GM19099 (cell line): ENCODE measurements around the gene CCDC57.

ENCODE experiments used
- POLR2A ChIP-seq: IDR thresholded peaks from 3 replicates; pipeline ENCODE4 v1.6.1; 2011; ENCODE audit warnings: low read depth; ENCODE audit not compliant: insufficient read length; ENCODE audit errors: extremely low read depth

CCDC57 gene

GRCh38 chr17:82098939-82099763 lies 113.5 kb downstream of the CCDC57 start:
- TF ChIP-seq POLR2A: peak; percentile 8

DNA sequence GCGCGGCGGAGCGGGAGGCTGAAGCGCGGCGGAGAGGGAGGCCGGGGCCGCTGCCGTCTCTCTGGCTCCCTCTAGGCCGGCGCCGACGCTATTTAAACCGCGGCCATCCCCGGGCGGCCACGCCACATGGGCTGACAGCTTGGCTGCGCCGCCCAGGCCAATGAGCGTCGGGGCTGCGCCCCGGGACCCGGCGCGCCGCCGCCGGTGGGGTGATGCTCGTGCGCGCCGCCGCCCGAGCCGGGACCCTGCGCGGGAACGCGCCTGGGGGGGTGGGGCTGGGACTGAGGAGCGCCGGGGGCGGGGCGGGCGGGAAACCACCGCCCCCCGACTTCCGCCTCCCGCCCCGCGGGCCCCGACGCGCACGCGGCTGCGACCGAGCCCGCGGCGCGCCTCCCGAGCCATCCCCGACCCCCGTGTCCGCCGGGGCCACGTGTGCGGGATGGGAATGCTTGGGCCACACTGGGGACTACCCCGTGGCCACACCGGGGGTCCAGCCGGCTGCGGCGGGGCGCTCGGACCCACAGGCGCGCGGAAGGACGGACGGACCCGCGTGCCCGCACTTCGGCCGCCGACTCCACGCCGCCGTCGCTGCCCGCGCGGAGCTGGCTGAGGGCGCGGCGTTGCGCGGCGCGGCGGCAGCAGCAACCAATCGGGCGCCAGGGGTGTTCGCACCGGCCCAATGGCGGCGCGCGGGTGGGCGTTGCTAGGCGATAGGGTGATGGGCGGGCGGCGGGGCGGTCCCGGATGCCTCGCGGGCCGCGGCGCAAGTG lies 114.3 kb downstream of the CCDC57 start, which contains the start of gene FASN:
Gene FASN (minus strand): TSS at position 68 of the 770 bp plus-strand sequence. CDS start 1,791 bp downstream, outside the sequence.
- TF ChIP-seq POLR2A: peak; percentile 99

DNA sequence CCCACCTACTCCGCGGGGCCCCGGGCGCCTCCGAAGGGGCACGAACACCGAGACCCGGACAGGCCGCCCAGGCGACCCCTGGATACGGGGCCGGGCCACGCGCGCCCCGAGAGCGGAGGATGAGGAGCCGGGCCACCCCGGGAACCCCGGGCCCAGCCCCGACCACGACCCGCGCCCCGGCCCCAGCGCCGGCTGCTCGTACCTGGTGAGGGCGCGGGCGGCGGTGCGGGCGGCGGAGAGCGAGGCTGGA lies 114.8 kb downstream of the CCDC57 start:
- TF ChIP-seq POLR2A: no peak

GRCh38 chr17:82097184-82097918 lies 115.3 kb downstream of the CCDC57 start:
- peak; percentile 18 for TF ChIP-seq POLR2A

GRCh38 chr17:82096709-82097183 lies 115.9 kb downstream of the CCDC57 start:
- no peak for TF ChIP-seq POLR2A

GRCh38 chr17:82095777-82096708 lies 116.6 kb downstream of the CCDC57 start:
- no peak for TF ChIP-seq POLR2A

DNA sequence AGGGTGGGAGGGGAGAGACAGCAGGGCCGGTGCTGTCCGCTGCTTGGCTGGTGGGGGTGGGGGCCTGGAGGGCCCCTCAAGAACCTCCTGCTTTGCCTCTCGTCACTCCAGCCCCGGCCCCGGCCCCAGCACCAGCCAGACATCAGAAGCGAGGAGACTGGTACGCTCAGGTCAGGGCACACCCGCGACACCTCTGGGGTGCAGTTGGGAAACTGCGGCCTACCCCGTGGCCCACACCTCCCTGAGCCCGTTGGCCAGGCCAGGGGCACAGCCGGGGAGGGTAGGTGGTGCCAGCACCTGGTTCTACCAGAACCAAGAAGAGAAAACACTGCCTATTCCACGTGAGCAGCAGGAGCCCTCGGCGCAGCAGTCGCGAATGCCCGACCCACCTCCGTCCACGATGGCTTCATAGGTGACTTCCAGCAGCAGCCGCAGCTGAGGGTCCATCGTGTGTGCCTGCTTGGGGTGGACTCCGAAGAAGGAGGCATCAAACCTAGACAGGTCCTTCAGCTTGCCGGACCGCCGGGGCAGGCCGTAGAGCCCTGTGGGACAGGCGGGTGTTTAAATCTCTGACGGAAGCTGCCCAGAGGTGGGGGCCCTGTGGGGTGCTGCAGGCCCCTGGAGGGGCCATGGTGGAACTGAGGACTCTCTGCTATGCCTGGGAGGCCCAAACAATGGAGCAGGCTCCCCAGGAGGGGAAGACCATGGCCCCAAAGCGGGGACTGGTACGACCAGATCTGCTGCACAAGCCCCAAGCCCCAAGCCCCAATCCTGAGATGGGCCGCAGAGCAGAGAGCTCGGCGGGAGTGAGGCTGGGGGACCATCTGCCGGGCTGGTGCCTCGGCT lies 117.5 kb downstream of the CCDC57 start:
- no peak for TF ChIP-seq POLR2A

DNA sequence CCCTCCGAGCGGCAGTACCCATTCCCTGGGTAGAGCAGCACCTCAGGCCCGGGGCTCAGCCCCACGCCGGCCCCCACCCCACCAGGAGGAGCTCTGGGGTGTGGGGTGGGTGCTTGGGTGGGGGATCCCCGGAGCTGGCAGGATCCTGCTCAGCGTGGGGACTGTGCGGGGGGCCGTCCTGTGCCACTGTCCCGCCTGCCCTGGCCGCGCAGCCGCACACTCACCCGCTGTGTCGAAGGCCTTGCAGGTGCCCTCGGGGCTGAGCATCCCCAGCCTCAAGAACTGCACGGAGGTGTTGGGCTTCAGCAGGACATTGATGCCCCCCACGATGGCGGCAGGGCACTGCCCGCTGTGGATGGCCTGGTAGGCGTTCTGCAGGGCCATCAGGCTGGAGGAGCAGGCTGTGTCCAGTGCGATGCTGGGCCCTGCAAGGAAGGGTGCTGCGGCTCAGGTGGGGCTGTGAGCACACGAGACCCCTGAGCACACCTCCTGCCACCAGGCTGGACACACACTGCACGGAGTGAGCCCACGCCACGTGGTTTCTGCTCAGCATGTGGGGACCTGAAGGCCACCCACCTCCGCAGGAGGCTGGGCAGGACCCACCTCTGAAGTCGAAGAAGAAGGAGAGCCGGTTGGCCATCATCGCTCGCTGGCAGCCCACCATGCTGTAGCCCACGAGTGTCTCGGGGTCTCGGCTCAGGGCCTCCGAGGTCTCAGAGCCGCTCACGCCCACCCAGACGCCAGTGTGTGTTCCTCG lies 119.5 kb downstream of the CCDC57 start:
- no peak for TF ChIP-seq POLR2A

DNA sequence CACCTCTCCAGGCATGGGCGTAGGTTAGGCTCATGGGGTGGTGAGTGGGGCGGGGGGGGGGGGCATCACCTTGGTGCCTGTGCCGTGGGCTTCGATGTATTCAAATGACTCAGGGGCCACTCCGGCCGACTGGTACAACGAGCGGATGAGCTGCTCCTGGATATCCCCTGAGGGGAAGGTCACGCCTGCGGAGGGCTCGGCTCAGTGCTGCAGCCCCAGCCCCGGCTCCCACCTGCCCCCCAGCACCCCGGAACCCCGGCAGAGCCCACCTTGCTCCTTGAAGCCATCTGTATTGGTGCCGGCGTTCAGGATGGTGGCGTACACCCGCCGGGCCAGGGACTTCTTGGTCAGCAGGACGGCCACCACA lies 120.0 kb downstream of the CCDC57 start:
- no peak for TF ChIP-seq POLR2A

DNA sequence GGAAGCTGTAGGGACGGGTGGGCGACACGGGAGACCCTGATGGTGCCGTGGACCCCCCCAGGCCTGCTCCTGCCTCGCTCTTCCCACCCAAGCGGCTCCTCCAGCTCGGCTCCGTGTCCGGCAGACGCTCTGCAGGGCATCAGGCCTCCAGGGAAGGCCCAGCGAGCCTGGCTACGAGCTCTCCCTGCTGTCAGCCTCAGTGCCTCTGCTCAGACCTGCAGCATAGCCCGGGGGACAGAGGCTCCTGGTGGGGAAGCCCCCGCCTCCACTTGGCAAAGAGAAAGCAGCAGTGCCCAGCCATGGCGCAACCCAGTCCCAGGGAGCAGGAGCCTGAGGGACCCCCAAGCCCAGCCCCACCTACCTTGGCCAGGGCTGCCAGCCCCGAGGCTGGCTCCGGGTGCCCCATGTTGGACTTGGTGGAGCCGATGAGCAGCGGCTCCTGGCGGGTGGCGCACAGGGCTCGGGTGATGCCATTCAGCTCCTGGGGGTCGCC lies 120.5 kb downstream of the CCDC57 start:
- no peak for TF ChIP-seq POLR2A

DNA sequence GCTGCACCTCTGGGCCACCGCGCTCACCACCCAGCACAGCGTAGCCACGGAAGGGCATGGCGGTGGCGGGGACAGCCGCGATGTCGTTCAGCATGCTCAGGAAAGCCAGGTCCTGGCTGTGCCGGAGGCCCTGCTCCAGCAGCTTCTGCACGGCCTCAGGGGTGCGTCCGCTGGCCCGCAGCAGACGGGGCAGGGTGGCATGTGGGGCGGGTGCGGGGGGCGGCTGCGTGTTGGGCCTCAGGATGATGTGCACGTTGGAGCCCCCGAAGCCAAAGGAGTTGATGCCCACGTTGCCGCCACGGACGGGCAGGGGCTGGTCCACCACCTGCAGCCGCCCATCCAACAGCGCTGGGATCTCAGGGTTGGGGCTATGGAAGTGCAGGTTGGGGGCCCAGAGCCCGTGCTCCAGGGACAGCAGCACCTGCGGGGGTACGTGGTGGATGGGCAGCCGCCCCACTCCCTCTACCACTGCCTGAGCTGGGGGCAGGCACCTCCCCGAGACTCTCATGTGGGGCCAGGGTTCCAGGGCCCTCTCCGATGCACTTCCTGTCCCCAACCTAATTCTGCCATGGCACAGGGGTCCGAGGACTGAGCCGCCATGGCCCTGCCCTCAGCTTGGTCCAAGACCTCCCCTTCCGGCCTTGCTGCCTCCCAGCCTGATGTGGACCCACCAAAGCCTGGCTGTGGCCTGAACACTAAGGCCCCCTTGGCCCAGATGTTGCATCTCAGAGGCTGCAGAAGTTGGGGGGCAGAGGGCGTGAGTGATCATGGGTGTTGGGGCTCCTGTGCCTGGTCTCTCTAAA lies 121.2 kb downstream of the CCDC57 start:
- no peak for TF ChIP-seq POLR2A
